Measurements from ENCODE around the gene RAB8B. TPM values are rescaled to one million over a fixed set of nuclear protein-coding genes. Genes with fewer than 3 reads are reported as not detected.

The RAB8B gene
- total RNA-seq, 1 experiment from 2014 or later = 33.8 TPM

DNA sequence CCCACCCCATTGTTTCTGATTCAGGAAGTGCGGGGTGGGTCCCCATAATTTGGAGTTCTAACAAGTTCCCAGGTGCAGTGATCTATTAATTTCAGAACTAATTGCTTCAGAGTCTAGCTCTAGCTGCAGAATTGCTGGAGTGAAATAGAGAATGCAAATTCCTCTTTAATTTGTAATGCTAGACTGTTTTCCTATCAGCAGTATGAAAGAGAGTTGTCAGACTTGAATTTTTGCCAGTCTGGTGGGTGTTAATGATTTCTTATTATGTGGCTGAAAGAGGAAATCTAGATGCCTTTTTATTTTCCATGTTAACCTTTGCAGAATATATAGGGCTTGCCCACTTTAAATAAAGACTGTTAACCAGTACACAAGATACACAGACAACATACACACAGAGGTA lies 111.7 kb downstream of the RAB8B start:
- H3K27ac Mint-ChIP-seq = no peak overlapping the region
- Histone ChIP-seq H2BK120ac (ENCODE audit: low read depth, low read length, poor library complexity, severe bottlenecking) (no peak overlapping the region), H3K23me2 (ENCODE audit: insufficient read length, low read depth, low read length, poor library complexity, severe bottlenecking) (no peaks in the 10 kb centered on the region), H2AK5ac (ENCODE audit: insufficient read length, low read length) (no peak overlapping the region), H3K14ac (ENCODE audit: insufficient read depth, low read length) (no peak overlapping the region), H2BK5ac (ENCODE audit: insufficient read length, low read length) (no peak overlapping the region), H2AFZ (ENCODE audit: low read length) (no peak overlapping the region), H3K79me2 (ENCODE audit: insufficient read depth, low read length) (no peaks in the 10 kb centered on the region), H2BK20ac (ENCODE audit: low read depth, low read length, poor library complexity, severe bottlenecking) (no peak overlapping the region), H3K23ac (ENCODE audit: insufficient read length, low read depth, low read length) (no peak overlapping the region), H3K9me3 (ENCODE audit: control insufficient read depth, low read depth, low read length) (no peaks in the 10 kb centered on the region), H3K4me1 (ENCODE audit: insufficient read depth, low read length) (no peaks in the 10 kb centered on the region), H4K91ac (ENCODE audit: insufficient read length, low read depth, low read length) (no peak overlapping the region), H4K20me1 (ENCODE audit: control insufficient read depth, insufficient read depth, insufficient read length) (no peaks in the 10 kb centered on the region), H3K18ac (ENCODE audit: insufficient read length, low read depth, low read length) (no peak overlapping the region), H4K5ac (ENCODE audit: insufficient read length, low read depth, low read length) (no peak overlapping the region), H3K4ac (ENCODE audit: low read depth, low read length) (no peak overlapping the region), H3T11ph (ENCODE audit: low read length) (no peak overlapping the region), H4K8ac (replicated peaks; ENCODE audit: insufficient read length, low read depth, low read length) (no peak overlapping the region), H3K27ac (ENCODE audit: insufficient read length, low read depth, low read length) (no peak overlapping the region), H3K56ac (ENCODE audit: insufficient read length, low read depth, low read length) (no peak overlapping the region), H3K27me3 (ENCODE audit: insufficient read depth, low read length) (no peaks in the 10 kb centered on the region), H3K4me2 (ENCODE audit: insufficient read depth, insufficient read length, low read length) (no peak overlapping the region), H3K9ac (ENCODE audit: extremely low read depth, insufficient read length, low read length) (no peak overlapping the region), H2BK12ac (ENCODE audit: insufficient read length, low read depth, low read length) (no peak overlapping the region), H2BK15ac (ENCODE audit: low read depth, low read length) (no peak overlapping the region), H3K79me1 (ENCODE audit: insufficient read depth, low read depth, low read length, poor library complexity, severe bottlenecking) (no peaks in the 10 kb centered on the region)
- H3K27me3 Mint-ChIP-seq (ENCODE audit: low read depth) = no peaks in the 10 kb centered on the region
- H3K9me3 Mint-ChIP-seq = no peaks in the 10 kb centered on the region
- DNase-seq = no peak
- WGBS (ENCODE audit: extremely low coverage, insufficient read length, low lambda C conversion rate) = no CpG with 5 or more reads among the region's 1 CpG
- TF ChIP-seq, protein P1, sequence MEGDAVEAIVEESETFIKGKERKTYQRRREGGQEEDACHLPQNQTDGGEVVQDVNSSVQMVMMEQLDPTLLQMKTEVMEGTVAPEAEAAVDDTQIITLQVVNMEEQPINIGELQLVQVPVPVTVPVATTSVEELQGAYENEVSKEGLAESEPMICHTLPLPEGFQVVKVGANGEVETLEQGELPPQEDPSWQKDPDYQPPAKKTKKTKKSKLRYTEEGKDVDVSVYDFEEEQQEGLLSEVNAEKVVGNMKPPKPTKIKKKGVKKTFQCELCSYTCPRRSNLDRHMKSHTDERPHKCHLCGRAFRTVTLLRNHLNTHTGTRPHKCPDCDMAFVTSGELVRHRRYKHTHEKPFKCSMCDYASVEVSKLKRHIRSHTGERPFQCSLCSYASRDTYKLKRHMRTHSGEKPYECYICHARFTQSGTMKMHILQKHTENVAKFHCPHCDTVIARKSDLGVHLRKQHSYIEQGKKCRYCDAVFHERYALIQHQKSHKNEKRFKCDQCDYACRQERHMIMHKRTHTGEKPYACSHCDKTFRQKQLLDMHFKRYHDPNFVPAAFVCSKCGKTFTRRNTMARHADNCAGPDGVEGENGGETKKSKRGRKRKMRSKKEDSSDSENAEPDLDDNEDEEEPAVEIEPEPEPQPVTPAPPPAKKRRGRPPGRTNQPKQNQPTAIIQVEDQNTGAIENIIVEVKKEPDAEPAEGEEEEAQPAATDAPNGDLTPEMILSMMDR (conservative IDR thresholded peaks at IDR 0.05) = no peak
- H3K4me3 Mint-ChIP-seq = no peak overlapping the region
- H3K4me1 Mint-ChIP-seq = peaks cover 4 to 14% of the 10 kb centered on the region in 2 experiments; a peak in 3 of 4 replicates
- peaks cover 0 to 20% (median 11%) of the 10 kb centered on the region in 3 experiments; a peak in 4 of 7 replicates for H3K36me3 Mint-ChIP-seq (ENCODE audit: insufficient read depth in 1 of 3, low read depth in 3 of 3)

All from H9 (cell line).